HL-60 (cell line): ENCODE measurements around the gene SCARF1.

Experiments used
- DNase-seq, 2 experiments: peaks; one replicate each; pipeline ENCODE4 v3.0.0-alpha.2; 2010 to 2020; ENCODE audit warnings: low read depth in 1 of 2, low spot score in 1 of 2
- H3K27ac ChIP-seq: fragments of 250-450 bp; sonication (Bioruptor Pico); replicated peaks from 2 replicates; pipeline ENCODE4 v1.5.1; 2020; ENCODE audit warnings: mild to moderate bottlenecking, moderate library complexity
- H3K27me3 ChIP-seq: fragments of 250-450 bp; sonication (Bioruptor Pico); 2 replicates; pipeline ENCODE4 v1.5.1; 2021; ENCODE audit warnings: mild to moderate bottlenecking, moderate library complexity; ENCODE audit not compliant: insufficient read depth, poor library complexity, severe bottlenecking
- H3K4me3 ChIP-seq: replicated peaks from 2 replicates; pipeline ENCODE4 v1.5.1; 2011; ENCODE audit warnings: mild to moderate bottlenecking, control low read depth, low read length; ENCODE audit not compliant: insufficient read depth
- GABPA ChIP-seq: IDR thresholded peaks from 2 replicates; pipeline ENCODE4 v1.6.1; 2012; ENCODE audit warnings: low read depth
- POLR2AphosphoS5 ChIP-seq: IDR thresholded peaks from 2 replicates; pipeline ENCODE4 v1.6.1; 2012; ENCODE audit warnings: low read depth
- SPI1 ChIP-seq: IDR thresholded peaks from 2 replicates; pipeline ENCODE4 v1.6.1; 2012; ENCODE audit warnings: low read depth, mild to moderate bottlenecking, borderline replicate concordance
- TF ChIP-seq, protein P1 (sequence below): IDR thresholded peaks from one replicate; pipeline ENCODE4 v1.5.1; 2011; ENCODE audit warnings: low read length, control low read depth, inconsistent platforms; ENCODE audit not compliant: insufficient read depth
- TF ChIP-seq, protein P2 (sequence below): IDR thresholded peaks from 2 replicates; pipeline ENCODE4 v1.6.1; 2012; ENCODE audit warnings: low read depth; ENCODE audit not compliant: insufficient replicate concordance

Gene SCARF1

DNA sequence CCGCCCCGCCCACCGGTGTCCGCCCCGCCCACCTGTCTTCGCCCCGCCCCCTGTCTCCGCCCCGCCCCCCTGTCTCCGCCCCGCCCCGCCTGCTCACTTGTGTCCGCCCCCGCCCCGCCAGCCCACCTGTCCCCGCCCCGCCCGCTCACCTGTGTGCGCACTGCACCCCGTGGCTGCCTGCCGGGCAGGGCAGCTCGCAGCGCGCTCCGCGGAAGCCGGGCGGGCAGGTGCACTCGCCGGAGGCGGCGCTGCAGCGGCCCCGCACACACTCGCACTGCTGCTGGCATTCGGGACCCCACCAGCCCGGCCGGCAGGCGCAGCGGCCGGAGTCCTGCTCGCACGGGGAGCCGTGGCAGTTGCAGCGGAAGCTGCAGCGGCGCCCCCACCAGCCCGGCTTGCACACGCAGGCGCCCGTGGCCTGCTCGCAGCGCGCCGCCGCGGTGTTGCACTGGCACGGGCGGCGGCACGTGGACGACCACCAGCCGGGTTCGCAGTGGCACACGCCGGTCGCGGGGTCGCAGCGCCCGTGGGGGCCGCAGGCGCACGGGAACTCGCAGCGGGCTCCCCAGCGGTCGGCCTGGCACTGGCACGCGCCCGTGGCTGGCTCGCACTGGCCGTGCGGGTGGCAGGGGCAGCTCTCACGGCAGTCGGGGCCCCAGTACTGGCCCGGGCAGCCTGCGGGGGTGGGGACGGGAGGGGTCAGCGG, 2.1 kb downstream of the SCARF1 start:
- Histone ChIP-seq H3K4me3 (peak overlapping the region; percentile 29; the same call in 1 of the 2 replicates), H3K27me3 (no peaks in the 10 kb centered on the region), H3K27ac (no peak overlapping the region)
- DNase-seq = peak in 1 of 2 experiments; percentile 8
- TF ChIP-seq POLR2AphosphoS5 (no peak), GABPA (no peak), SPI1 (no peak)
- TF ChIP-seq, protein P1, sequence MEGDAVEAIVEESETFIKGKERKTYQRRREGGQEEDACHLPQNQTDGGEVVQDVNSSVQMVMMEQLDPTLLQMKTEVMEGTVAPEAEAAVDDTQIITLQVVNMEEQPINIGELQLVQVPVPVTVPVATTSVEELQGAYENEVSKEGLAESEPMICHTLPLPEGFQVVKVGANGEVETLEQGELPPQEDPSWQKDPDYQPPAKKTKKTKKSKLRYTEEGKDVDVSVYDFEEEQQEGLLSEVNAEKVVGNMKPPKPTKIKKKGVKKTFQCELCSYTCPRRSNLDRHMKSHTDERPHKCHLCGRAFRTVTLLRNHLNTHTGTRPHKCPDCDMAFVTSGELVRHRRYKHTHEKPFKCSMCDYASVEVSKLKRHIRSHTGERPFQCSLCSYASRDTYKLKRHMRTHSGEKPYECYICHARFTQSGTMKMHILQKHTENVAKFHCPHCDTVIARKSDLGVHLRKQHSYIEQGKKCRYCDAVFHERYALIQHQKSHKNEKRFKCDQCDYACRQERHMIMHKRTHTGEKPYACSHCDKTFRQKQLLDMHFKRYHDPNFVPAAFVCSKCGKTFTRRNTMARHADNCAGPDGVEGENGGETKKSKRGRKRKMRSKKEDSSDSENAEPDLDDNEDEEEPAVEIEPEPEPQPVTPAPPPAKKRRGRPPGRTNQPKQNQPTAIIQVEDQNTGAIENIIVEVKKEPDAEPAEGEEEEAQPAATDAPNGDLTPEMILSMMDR = no peak
- TF ChIP-seq, protein P2, sequence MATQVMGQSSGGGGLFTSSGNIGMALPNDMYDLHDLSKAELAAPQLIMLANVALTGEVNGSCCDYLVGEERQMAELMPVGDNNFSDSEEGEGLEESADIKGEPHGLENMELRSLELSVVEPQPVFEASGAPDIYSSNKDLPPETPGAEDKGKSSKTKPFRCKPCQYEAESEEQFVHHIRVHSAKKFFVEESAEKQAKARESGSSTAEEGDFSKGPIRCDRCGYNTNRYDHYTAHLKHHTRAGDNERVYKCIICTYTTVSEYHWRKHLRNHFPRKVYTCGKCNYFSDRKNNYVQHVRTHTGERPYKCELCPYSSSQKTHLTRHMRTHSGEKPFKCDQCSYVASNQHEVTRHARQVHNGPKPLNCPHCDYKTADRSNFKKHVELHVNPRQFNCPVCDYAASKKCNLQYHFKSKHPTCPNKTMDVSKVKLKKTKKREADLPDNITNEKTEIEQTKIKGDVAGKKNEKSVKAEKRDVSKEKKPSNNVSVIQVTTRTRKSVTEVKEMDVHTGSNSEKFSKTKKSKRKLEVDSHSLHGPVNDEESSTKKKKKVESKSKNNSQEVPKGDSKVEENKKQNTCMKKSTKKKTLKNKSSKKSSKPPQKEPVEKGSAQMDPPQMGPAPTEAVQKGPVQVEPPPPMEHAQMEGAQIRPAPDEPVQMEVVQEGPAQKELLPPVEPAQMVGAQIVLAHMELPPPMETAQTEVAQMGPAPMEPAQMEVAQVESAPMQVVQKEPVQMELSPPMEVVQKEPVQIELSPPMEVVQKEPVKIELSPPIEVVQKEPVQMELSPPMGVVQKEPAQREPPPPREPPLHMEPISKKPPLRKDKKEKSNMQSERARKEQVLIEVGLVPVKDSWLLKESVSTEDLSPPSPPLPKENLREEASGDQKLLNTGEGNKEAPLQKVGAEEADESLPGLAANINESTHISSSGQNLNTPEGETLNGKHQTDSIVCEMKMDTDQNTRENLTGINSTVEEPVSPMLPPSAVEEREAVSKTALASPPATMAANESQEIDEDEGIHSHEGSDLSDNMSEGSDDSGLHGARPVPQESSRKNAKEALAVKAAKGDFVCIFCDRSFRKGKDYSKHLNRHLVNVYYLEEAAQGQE = no peak

DNA sequence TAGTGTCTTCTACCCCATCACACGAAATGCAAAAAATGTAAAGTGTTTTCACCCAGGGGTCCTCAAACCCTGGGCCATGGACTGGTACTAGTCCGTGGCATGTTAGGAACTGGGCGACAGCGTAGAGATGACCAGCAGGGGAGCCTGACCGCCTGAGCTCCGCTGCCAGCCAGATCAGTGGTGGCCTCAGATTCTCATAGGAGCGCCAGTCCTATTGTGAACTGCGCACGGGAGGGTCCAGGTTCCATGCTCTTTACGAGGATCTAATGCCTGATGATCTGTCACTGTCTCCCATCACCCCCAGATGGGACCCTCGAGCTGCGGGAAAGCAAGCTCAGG, 4.5 kb downstream of the SCARF1 start:
- Histone ChIP-seq H3K27ac (no peak overlapping the region), H3K4me3 (no peak overlapping the region), H3K27me3 (no peaks in the 10 kb centered on the region)
- no peak for DNase-seq
- TF ChIP-seq POLR2AphosphoS5 (no peak), GABPA (no peak), SPI1 (no peak)
- TF ChIP-seq, protein P1 = no peak
- TF ChIP-seq, protein P2 = no peak

DNA sequence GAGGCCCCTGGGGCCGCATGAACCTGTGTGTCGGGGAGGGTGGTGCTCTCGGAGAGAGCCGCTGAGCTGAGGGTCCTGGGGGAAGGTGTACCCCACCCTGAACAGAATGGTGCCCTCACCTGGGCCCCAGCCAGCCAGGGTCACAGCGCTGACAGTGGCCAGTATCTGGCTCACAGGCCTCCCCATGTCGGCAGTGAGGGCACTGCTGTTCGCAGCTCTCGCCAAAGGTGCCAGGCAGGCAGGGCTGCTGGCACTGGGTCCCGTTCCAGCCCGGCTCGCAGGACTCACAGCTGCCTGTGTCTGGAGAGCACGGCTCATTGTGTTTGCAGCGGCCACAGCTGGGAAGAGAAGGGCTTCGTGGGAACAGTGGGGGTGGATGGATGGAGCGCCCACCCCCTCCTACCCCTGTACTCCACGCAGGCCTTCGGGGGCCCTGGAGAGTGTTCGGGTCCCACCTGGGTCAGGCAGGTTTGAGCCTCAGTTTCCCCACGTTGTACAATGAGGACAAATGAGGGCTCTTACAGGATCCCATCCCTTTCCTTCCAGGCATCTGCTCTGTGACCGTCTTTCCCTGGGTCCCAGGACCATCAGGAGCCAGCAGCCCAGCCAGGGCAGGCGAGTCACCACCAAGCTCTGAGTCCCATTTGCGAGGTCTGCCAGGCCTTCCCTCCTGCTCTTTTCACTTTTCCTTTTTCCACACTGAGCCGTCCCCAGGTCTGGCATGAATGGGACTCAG, 5.0 kb downstream of the SCARF1 start:
- no peak overlapping the region for H3K27ac ChIP-seq
- TF ChIP-seq, protein P1 = no peak
- TF ChIP-seq, protein P2 = no peak
- no peak for TF ChIP-seq POLR2AphosphoS5
- no peak for TF ChIP-seq SPI1
- TF ChIP-seq GABPA = no peak
- DNase-seq = no peak

More for the DNA sequence above, 5.0 kb downstream of the SCARF1 start:
- no peaks in the 10 kb centered on the region for H3K27me3 ChIP-seq
- H3K4me3 ChIP-seq = no peak overlapping the region
